HPDE6-E6E7 (cell line): ENCODE results near the gene MAFB.
"Not testable (repeated sequence)": the region's sequence is repeated elsewhere in the genome, so short reads cannot be mapped to it uniquely, and the experiment has no call there.

Source experiments
- DNase-seq: peaks from one replicate; pipeline ENCODE4 v3.0.0; 2011; ENCODE audit warnings: missing footprints; ENCODE audit errors: extremely low spot score

The MAFB gene

DNA sequence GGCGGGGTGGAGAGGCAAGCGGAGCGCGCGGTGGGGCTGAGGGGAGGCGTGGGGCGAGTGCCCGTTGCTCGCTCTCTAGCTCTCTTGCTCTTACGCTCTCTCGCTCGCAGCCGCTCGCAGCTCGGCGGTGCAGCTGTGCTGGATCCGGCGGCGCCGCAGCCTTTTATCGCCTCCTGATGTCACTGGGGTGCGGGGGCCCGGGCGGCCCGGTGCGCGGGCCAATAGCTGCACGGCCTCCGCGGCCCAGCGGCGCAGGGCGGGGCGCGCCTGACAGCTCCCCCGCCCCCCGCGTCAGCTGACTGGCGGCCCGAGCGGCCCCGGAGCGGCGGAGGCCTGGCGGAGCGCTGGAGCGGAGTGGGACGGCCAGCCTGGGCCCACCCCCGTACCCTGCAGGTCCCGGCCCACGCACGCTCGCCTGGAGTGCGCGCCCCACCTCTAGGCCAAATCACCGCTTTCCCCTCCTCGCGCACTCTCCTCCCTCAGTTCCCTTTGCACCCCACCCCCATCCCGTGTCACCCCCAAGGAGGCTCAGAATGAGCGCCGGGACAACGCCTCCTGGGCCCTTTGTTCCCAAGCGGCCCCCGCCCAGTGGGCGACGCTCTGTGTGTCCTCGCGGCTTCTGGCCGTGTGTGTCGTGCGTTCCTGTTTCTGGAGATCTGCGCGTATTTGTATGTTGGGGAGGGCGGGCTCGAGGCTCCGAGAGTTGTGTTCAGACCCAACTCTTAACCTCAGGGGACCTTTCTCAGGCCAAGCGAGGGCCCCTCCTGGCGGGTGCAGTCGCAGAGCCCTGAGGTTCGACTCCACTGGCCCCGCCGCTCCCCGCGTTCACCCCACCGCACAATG is at the start of gene MAFB:
Gene MAFB (minus strand): TSS at position 137 of the 843 bp plus-strand sequence. CDS start 386 bp downstream, outside the sequence.
- no peak for DNase-seq

- not testable (repeated sequence) for DNase-seq
Observed at GRCh38 chr20:40736468-40736867, 47.4 kb upstream of the MAFB start.

DNA sequence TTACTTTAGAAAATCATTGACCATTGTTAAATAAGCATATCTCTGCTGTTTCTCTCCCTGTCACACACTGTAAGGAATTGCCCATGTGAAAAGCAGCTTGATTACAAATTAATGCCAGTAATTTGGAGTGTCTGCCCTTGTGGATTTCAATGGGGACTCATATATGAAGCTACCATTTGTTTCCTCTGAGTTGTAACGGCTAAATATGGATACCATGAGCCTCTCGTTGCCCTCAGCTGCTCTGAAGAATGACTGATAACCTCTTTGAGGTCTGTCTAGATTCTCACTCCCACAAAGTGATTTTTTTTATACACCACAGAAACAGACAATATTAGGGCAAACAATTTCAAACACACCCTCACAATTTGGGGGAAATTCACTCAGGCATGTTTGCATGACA is 40.0 kb upstream of the MAFB start:
- DNase-seq: no peak

- no peak for DNase-seq
Observed at GRCh38 chr20:40728470-40728869, 39.4 kb upstream of the MAFB start.

- DNase-seq: no peak
Observed at GRCh38 chr20:40727960-40728359, 38.9 kb upstream of the MAFB start.

DNA sequence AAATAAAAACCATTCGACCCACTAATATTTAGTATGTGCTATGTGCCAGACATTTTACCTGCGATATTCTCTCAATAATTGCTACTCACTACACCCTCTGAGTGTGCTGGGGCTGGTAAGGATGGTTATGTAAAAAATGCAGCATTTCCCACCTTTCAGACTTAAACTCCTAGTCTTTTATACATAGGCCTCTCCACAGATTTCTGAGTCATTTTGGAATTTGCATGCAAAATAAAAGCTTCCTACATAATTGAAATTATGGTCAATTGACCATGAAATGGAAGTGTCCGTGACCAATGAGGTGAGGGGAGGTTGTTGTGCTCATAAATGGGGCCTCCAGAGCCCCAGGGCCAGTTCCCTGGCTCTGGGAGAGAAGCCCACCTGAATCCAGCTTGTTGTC is 37.7 kb upstream of the MAFB start:
- DNase-seq: no peak

- no peak for DNase-seq
Observed at GRCh38 chr20:40724566-40724965, 35.5 kb upstream of the MAFB start.

DNA sequence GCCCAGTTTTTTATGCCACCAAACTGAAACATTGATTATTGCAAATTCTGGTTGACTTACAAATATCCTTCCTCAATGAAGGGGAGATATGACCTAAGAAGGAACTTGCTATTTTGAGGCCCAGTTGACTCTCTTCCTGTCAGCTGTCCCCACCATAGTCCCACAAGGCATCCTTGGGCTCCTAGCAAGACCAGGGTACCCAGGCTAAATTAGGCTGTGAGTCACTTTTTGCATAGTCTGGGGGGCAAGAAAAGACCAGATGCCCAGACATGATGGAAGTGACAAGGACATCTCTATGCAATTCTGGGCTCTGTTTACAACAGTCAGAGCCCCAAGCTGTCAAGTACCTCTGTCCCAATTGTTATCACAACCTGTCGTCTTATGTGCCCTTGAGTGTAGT is 31.8 kb upstream of the MAFB start:
- DNase-seq: no peak

DNA sequence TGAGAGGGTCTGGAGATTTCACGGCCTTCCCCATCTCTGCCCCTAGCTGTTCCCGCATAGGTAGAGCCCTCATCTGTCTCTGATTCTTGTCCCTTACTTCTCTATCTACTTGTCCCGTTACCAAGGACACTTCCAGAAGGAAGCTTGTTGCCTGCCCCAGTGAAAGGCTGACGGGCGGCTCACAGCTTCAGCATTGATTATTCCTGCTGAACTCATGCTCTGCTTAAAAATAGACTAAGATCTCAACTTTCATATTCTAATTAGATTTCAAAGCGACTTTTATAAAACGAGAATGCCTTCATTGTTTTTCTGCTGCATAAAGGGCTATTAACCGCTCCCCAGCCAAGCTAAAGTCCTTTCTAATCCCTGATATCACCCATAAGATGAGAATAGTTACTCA is 31.1 kb upstream of the MAFB start:
- DNase-seq: no peak

- DNase-seq: no peak
Observed at GRCh38 chr20:40718982-40719729, 30.1 kb upstream of the MAFB start.

DNA sequence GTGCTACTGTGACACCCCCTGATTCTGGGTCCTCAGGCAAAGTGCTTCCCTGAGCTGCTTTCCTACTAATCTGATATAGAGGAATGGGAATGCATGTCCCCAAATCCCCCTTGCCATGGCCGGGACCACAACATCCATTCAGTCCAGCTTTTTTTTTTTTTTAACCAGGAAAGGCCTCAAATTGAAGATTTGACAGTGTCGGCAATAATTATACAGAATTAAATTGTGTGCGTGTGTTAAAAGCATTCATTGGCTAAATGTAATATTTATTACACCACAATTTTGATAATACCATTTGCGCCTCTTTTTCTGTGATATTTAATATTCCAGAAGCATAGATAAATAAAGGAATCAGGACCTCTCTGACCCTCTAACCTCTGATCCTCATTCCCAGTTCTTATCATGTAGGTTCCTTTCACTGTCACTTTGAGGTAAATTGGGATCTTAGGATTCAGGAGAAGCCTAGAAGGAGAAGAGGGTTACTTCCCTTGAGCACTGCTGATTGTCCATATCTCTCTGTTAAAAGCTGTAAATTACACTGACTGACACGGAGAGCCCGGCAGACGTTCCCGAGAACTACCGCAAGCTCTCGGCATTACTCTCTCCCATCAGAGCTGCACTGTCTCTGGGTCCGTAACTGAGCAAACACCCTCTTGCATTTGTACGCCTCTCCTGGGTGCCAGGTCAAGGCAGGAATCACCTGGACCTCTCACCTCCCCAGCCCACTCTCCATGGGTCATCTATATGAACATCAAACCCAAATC is 29.4 kb upstream of the MAFB start:
- DNase-seq: no peak

DNA sequence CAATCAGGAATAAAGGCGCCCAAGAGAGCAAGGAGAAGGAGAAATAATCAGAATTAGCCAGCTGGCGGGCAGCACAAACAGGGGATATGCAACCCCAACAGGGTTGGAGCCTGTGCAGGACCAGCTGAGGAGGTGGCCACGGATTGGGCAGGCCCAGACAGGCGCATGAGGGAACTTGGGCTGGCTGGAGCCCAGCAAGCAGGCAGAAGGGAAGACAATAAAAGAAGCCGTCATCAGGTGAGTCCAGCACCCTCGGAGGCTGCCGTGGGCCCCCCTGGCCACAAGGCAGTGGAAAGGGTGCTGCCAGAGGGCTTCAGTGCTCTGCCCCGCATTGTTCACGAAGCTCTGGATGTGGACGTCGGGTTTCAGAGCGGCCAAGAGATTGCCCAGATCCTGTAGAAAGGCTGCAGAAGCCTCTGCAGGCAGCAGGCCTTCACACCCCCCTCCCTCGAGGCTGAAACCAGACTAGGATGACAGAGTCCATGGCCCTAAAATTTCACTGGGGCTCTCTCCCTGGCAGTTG is 28.4 kb upstream of the MAFB start:
- DNase-seq: no peak

- DNase-seq: no peak
Observed at GRCh38 chr20:40715491-40715890, 26.5 kb upstream of the MAFB start.

- DNase-seq: no peak
Observed at GRCh38 chr20:40714916-40715315, 25.9 kb upstream of the MAFB start.

GRCh38 chr20:40714109-40714508 is 25.1 kb upstream of the MAFB start:
- no peak for DNase-seq

DNA sequence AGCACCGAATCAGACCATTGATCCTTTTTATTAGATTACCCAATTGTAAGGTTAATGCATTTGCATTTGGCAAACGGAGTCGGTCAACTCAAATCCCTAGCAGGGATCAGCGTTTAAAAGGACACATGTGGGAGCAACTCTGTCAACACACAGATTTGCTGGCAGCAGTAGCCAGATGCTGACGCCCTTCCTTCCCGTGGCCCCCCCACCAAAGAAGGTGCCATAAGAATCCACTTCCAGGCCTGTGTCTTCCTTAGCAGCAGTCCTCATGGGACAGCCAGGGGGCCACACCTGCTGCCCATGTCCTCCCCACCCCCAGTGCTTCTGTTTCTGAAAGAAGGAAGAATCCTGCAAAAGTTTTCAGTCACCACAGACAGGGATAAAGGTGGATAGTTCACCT is 24.5 kb upstream of the MAFB start:
- no peak for DNase-seq

DNA sequence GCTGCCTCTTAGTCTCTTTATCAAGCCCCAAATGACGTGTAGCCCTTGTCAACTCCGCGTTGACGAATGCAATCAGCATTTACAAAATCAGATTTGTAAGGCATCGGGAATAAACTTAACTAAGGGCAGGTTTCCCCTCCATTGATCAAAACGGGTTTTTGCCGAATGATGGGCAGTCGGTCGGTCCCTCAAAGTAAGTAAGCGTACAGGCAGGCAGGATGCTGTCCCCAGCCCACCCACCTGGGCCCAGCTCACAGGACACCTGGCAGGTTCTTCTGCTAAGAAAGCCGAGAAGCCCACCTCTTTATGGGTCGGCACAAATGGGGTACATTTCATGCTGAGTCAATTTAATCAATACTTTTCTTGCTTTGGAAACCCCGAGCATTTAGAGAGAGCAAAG is 22.0 kb upstream of the MAFB start:
- DNase-seq: no peak

DNA sequence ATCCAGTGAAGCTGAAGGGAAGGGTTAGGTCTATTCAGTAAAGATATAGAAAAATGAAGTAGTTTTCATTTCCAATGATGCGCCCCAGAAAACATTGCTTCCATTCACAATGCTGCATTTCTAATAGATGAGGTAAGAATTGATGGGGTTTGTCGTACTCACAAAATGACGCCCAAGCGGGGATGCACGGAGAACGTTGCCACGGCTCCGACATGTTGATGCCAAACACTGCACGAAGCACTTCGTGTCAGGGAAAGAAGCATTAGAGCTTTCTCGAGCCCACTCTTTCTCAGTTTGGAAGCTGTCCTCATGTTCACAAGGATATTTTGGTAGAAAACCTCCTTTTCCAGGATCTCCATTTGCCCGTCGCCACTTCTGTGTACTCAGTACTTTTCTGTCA is 21.6 kb upstream of the MAFB start:
- no peak for DNase-seq

GRCh38 chr20:40706977-40707582 is 18.0 kb upstream of the MAFB start:
- no peak for DNase-seq

DNA sequence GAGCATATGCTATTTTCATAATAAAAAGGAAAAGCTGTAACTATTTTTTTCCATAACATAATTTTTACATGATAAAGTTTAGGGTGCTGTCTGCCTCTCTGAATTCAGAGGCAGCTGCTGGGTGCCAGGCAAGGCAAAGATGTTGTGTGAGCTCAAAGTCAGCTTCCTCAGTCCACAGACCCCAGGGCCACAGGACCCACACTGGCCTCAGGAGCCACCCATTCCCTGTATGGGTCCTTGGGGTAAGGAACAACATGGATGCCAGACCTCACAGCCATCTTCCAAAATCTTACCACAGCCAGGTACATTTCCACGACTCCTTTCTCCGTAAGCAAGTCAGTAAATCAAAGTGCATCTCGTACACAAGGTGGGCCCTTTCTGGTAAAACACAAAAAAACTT is 16.4 kb upstream of the MAFB start:
- no peak for DNase-seq

- DNase-seq: no peak
Observed at GRCh38 chr20:40704828-40705227, 15.8 kb upstream of the MAFB start.
